ENCODE results near the gene ADGRG3. TPM values are rescaled to one million over a fixed set of nuclear protein-coding genes. Genes with fewer than 3 reads are reported as not detected.
A peak's percentile ranks its signal among the peaks of the same experiment; 100 is the strongest.

The ADGRG3 gene
- total and polyA plus RNA-seq, 9 of the 15 experiments (the other 6 are each of a cell fraction or from before 2014, with no cell fraction given), result 0.09 to 0.52 (median 0.14) TPM; not detected in 3

GRCh38 chr16:57622361-57623250 lies 45.5 kb upstream of the ADGRG3 start:
- Histone ChIP-seq H3K9ac (ENCODE audit: insufficient read depth in 1 of 2, low read depth in 2 of 2, low read length in 2 of 2) (0 out of 4 replicates have a peak overlapping the region, but pooled peaks of 1 of the 2 experiments have one; percentile 8), H3K36me3 (ENCODE audit: control insufficient read depth, insufficient read depth, low read length) (no peaks in the 10 kb centered on the region), H3K4me3 (no peak overlapping the region), H3K4me2 (ENCODE audit: insufficient read depth, low read length) (no peak overlapping the region), H3K27me3 (ENCODE audit: control insufficient read depth in 2 of 2, insufficient read depth in 2 of 2, low read length in 2 of 2) (peaks cover 0 to 51% of the 10 kb centered on the region in 2 experiments; a peak in 2 of 5 replicates), H3K27ac (ENCODE audit: extremely low read depth, low read depth, low read length) (no peak overlapping the region), H3K9me1 (ENCODE audit: control insufficient read depth, insufficient read depth, low read length) (no peaks in the 10 kb centered on the region), H2AFZ (ENCODE audit: low read depth, low read length) (no peak overlapping the region), H3K4me1 (replicated peaks in 1 of 2; ENCODE audit: control insufficient read depth in 2 of 2, insufficient read depth in 2 of 2, low read length in 2 of 2) (peaks cover 0 to 23% of the 10 kb centered on the region in 2 experiments; a peak in 3 of 5 replicates), H3K79me2 (ENCODE audit: control insufficient read depth, insufficient read depth, low read length) (no peaks in the 10 kb centered on the region), H4K20me1 (replicated peaks; ENCODE audit: control insufficient read depth, insufficient read depth, low read length) (no peaks in the 10 kb centered on the region), H3K9me3 (replicated peaks; ENCODE audit: control insufficient read depth, insufficient read depth, low read depth, low read length) (no peaks in the 10 kb centered on the region)
- no TSS peak for BruUV-seq (replicated peaks)
- in situ Hi-C loops (cut with MboI), result no loop called here
- intact Hi-C loops (cut with micrococcal nuclease), result no loop called here
- no peak for TF ChIP-seq ZNF197 (CRISPR knock-in tag; IDR thresholded peaks at IDR 0.05; ENCODE audit: low read depth)
- TF ChIP-seq CBX5 (IDR thresholded peaks at IDR 0.05; ENCODE audit: borderline replicate concordance, low read depth), result no peak
- TF ChIP-seq ARID3A (IDR thresholded peaks at IDR 0.05; ENCODE audit: borderline replicate concordance, low read depth, low read length), result no peak
- no peak for TF ChIP-seq ZNF124 (CRISPR knock-in tag; IDR thresholded peaks at IDR 0.05)
- no peak for TF ChIP-seq RBM39 (optimal IDR thresholded peaks at IDR 0.05; ENCODE audit: low read depth, low read length)
- peak; percentile 70 for TF ChIP-seq RBM25 (IDR thresholded peaks at IDR 0.05; ENCODE audit: low read depth, low read length, severe bottlenecking)
- TF ChIP-seq POLR2G (IDR thresholded peaks at IDR 0.05; ENCODE audit: low read depth, low read length), result no peak
- TF ChIP-seq TARDBP (IDR thresholded peaks at IDR 0.05), result no peak
- no peak for TF ChIP-seq ZNF551 (CRISPR knock-in tag; IDR thresholded peaks at IDR 0.05)
- TF ChIP-seq ZFP36 (IDR thresholded peaks at IDR 0.05; ENCODE audit: low read depth, low read length, partially characterized antibody), result peak; percentile 36
- TF ChIP-seq CBX8 (IDR thresholded peaks at IDR 0.05; ENCODE audit: borderline replicate concordance, extremely low read depth, low read depth, low read length, poor library complexity, severe bottlenecking), result no peak
- TF ChIP-seq EGR1 (conservative IDR thresholded peaks at IDR 0.05), result peak; percentile 40
- TF ChIP-seq CHD1 (IDR thresholded peaks at IDR 0.05; ENCODE audit: low read length), result no peak
- TF ChIP-seq CBFA2T3 (IDR thresholded peaks at IDR 0.05), result no peak
- peak; percentile 44; the same call in 1 of the 2 replicates for TF ChIP-seq NFIC (IDR thresholded peaks at IDR 0.05)
- no peak for TF ChIP-seq FUS (optimal IDR thresholded peaks at IDR 0.05; ENCODE audit: low read depth, low read length)
- TF ChIP-seq NR2C2 (CRISPR knock-in tag; IDR thresholded peaks at IDR 0.05), result no peak
- peak; percentile 54; the same call in 1 of the 2 replicates for TF ChIP-seq NR2C2 (tag; IDR thresholded peaks at IDR 0.05)
- TF ChIP-seq SRSF7 (optimal IDR thresholded peaks at IDR 0.05; ENCODE audit: low read depth, low read length), result no peak
- TF ChIP-seq CREBBP (IDR thresholded peaks at IDR 0.05; ENCODE audit: low read depth, low read length), result no peak
- TF ChIP-seq MAFG (tag; conservative IDR thresholded peaks at IDR 0.05), result peak; percentile 23; the same call in 1 of the 2 replicates
- TF ChIP-seq BCOR (IDR thresholded peaks at IDR 0.05), result peak; percentile 67
- WGBS (ENCODE audit: insufficient coverage, low coverage, missing lambda C conversion rate), result 19% methylated on average over 14 of the region's 16 CpGs
- ChIA-PET CTCF (ENCODE audit: low intra/inter-chr PET ratio) (no interaction called here), POLR2A (interaction anchor here (0.5 to 1.7 kb wide), 5 partner anchors 13 to 526 kb away, joined by 3 to 6 read pairs (median 4); no protein-coding TSS in a partner anchor)
- no peak for FAIRE-seq
- no peak for DNase-seq (ENCODE audit: extremely low read depth in 1 of 4, low spot score in 3 of 4)
- ATAC-seq, result peak; percentile 22
